ENCODE data around the gene TMPRSS6. TPM values are rescaled to one million over a fixed set of nuclear protein-coding genes. Genes with fewer than 3 reads are reported as not detected.

Gene TMPRSS6
- total and polyA plus RNA-seq, 2 donors: 0.57 to 1.8 TPM

DNA sequence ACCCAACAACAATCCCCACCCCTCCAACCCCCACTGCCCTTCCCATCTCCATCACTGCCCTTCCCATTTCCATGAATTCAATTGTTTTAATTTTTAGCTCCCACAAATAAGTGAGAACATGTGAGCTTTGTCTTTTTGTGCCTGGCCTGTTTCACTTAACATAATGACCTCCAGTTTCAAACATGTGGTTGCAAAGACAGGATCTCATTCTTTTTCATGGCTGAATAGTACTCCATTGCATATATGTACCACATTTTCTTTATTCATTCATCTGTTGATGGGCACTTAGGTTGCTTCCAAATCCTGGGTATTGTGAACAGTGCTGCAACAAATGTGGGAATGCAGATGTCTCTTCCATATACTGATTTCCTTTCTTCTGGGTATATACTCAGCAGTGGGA is 41.2 kb upstream of the TMPRSS6 start:
- no peak for DNase-seq (ENCODE audit: low read depth in 6 of 9, low spot score in 9 of 9)
- Histone ChIP-seq H3K4me3 (ENCODE audit: low read length in 2 of 2) (no peak overlapping the region), H3K36me3 (ENCODE audit: control insufficient read depth in 2 of 2, insufficient read depth in 2 of 2, low read length in 1 of 2) (no peaks in the 10 kb centered on the region), H3K9me3 (ENCODE audit: control insufficient read depth in 2 of 2, insufficient read depth in 1 of 2, low read length in 1 of 2) (peaks cover 0 to 10% of the 10 kb centered on the region in 2 donors), H3K27me3 (ENCODE audit: control insufficient read depth in 2 of 2, insufficient read depth in 1 of 2, low read length in 1 of 2) (no peaks in the 10 kb centered on the region), H3K4me1 (ENCODE audit: control insufficient read depth in 2 of 2, insufficient read depth in 2 of 2, low read length in 2 of 2) (peaks cover 6 to 27% of the 10 kb centered on the region in 2 donors), H3K27ac (ENCODE audit: low read depth in 1 of 2, low read length in 1 of 2) (no peak overlapping the region)

DNA sequence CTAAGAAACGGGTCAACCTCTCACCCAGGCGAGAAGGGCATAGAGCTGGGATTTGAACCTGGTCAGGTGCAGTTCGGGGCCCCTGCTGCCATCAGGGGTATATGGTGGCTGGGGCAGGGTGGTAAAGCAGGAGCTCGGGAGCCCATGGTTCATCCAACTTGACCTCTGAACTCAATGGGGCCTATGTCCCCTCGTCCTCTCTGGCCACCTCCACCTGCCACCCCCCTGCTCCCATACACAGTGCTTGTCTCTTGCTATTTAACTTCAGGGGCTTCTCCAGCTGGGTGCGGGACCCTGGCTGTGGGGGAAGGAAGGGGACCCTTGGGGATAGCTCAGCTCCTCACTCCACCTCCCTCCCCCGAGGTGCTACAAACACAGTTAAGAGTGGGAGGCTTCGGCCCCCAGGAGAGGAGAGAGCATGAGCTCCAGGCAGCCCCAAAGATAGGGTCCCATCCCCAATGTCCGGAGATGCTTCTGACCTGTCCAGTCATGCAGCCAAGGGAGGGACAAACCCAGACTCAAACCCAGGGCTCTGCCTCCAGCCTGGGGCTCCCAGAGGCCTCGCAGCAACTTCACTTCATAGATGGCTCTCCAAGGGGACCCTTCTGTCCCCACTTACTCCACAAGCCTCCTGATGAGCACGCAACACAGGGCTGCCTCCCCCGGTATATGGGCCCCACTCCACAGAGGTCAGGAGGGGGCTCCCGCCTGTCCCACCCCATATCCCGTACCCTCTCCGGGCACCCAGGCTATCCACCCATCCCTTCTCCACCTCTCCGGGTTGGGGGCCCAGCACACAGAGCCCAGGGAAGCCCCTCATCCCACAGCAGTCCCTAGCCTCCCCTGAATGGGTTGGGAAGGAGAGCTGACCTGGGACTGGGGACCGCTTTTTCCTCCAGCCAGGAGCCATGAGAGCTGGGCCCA is 39.5 kb upstream of the TMPRSS6 start:
- peaks cover 6 to 27% of the 10 kb centered on the region in 2 donors for H3K4me1 ChIP-seq (ENCODE audit: control insufficient read depth in 2 of 2, insufficient read depth in 2 of 2, low read length in 2 of 2)
- peaks cover 0 to 3% of the 10 kb centered on the region in 2 donors for H3K9me3 ChIP-seq (ENCODE audit: control insufficient read depth in 2 of 2, insufficient read depth in 1 of 2, low read length in 1 of 2)
- peak overlapping the region; percentile 2 to 74 for H3K27ac ChIP-seq (ENCODE audit: low read depth in 1 of 2, low read length in 1 of 2)
- peak overlapping the region; percentile 43 to 44 for H3K4me3 ChIP-seq (ENCODE audit: low read length in 2 of 2)
- no peaks in the 10 kb centered on the region for H3K36me3 ChIP-seq (ENCODE audit: control insufficient read depth in 2 of 2, insufficient read depth in 2 of 2, low read length in 1 of 2)
- no peak for DNase-seq (ENCODE audit: low read depth in 6 of 9, low spot score in 9 of 9)
- no peaks in the 10 kb centered on the region for H3K27me3 ChIP-seq (ENCODE audit: control insufficient read depth in 2 of 2, insufficient read depth in 1 of 2, low read length in 1 of 2)
- WGBS: 93% methylated on average over 17 of the region's 17 CpGs

DNA sequence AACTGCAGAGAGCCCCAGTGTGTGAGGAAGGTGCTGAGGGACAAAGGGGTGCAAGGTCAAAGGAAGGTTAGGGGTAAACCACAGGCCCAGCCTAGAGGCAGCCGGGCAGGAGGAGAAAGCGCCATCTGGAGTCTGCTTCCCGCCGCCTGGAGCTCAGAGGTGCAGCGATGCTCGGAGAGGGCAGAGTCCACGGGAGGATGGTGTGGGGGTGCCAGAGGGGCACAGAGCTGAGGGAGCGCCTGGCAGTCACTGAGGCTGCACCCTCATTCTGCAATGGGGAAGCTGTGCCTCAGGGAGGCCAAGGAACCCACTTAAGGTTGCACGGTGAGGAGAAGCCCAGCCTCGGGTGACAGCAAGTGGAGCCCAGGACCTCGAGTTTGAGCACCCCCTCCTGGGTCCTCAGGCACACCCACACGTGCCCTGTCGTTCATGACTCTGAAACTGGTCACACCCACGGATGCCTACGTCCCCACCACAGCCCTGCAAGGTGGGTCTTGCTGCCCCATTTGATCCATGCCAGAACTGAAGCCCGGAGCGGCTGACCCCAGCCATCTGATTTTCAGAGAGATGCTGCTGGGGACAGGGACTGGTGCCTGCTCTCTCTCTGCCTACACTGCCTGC is 38.6 kb upstream of the TMPRSS6 start:
- peaks cover 6 to 29% of the 10 kb centered on the region in 2 donors for H3K4me1 ChIP-seq (ENCODE audit: control insufficient read depth in 2 of 2, insufficient read depth in 2 of 2, low read length in 2 of 2)
- peak overlapping the region in 1 of 2 donors; percentile 11 for H3K27ac ChIP-seq (ENCODE audit: low read depth in 1 of 2, low read length in 1 of 2)
- H3K9me3 ChIP-seq (ENCODE audit: control insufficient read depth in 2 of 2, insufficient read depth in 1 of 2, low read length in 1 of 2): peaks cover 0 to 3% of the 10 kb centered on the region in 2 donors
- DNase-seq (ENCODE audit: low read depth in 6 of 9, low spot score in 9 of 9): no peak
- H3K4me3 ChIP-seq (ENCODE audit: low read length in 2 of 2): peak overlapping the region; percentile 1 to 44
- H3K27me3 ChIP-seq (ENCODE audit: control insufficient read depth in 2 of 2, insufficient read depth in 1 of 2, low read length in 1 of 2): no peaks in the 10 kb centered on the region
- 83% methylated on average over 17 of the region's 17 CpGs for WGBS
- peaks cover 0 to 3% of the 10 kb centered on the region in 2 donors for H3K36me3 ChIP-seq (ENCODE audit: control insufficient read depth in 2 of 2, insufficient read depth in 2 of 2, low read length in 1 of 2)

DNA sequence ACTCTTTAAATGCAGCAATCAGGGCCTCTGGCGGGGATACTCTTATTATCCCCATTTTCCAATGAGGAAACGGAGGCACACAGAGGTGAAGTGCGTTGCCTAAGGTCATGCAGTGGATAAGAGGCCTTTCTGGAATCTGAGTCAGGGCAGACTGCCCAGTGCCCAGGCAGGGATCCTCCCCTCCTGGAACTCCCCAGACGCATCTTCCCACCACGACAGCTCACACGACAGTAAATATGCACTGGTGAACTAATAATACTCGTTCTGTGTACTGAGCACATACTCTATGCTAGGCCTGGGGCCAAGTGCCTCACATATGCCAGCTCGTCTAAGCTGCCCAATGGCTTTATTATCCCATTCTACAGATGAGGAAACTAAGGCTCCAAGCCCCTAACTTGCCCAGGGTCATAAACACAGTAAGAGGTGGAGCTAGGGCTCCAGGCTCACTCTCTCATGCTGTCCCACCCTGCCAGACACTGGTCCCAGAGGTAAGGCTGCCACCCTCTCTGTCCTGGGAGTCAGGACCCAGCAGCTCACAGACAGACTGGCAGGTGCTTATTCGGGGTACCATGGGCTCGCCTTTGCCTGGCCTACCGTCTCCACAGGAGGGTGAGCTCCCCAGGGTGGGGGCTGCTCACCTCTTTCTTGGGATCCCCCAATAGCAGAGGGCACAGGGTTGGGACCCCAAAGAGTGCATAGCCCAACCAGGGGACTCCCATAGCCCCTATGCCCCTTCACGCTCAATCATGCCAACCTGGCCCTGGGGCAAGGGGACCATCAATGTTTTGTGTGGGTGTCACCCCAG is 37.9 kb upstream of the TMPRSS6 start:
- 93% methylated on average over 12 of the region's 12 CpGs for WGBS
- Histone ChIP-seq H3K9me3 (ENCODE audit: control insufficient read depth in 2 of 2, insufficient read depth in 1 of 2, low read length in 1 of 2) (peaks cover 0 to 3% of the 10 kb centered on the region in 2 donors), H3K27me3 (ENCODE audit: control insufficient read depth in 2 of 2, insufficient read depth in 1 of 2, low read length in 1 of 2) (no peaks in the 10 kb centered on the region), H3K27ac (ENCODE audit: low read depth in 1 of 2, low read length in 1 of 2) (no peak overlapping the region), H3K36me3 (ENCODE audit: control insufficient read depth in 2 of 2, insufficient read depth in 2 of 2, low read length in 1 of 2) (peaks cover 0 to 8% of the 10 kb centered on the region in 2 donors), H3K4me1 (ENCODE audit: control insufficient read depth in 2 of 2, insufficient read depth in 2 of 2, low read length in 2 of 2) (peaks cover 6 to 29% of the 10 kb centered on the region in 2 donors), H3K4me3 (ENCODE audit: low read length in 2 of 2) (no peak overlapping the region)
- no peak for DNase-seq (ENCODE audit: low read depth in 6 of 9, low spot score in 9 of 9)

DNA sequence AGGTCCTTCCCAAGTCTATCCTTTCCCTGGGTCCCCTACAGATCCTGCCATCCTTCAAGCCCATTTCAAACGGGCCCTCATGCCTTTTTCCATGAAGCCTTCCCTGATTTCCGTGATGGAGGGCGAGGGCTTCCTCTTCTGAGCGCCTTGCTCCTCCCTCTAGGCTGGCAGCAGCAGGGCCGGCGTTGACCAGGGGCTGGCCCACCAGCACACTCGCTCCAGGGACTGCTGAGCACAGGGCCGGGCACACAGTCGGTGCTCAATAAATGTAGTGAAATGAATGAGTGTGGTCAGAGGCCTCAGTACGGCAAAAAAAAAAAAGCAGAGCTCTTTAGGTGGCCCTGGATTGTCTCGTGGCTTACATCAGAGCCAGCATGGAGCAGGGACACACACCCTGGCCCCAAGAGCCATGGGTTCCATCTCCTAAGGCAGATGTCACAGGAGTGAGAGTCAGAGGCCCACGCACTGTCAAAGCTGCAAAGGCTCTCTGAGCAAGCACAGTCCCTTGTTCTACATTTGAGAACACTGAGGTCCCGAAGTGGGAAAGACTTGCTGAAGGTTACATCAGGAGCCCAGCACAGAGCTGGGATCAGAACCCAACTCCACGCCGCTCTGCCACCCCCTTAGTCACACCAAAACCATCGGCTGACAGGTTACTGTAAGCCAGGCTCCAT is 37.1 kb upstream of the TMPRSS6 start:
- DNase-seq (ENCODE audit: low read depth in 6 of 9, low spot score in 9 of 9): no peak
- H3K4me3 ChIP-seq (ENCODE audit: low read length in 2 of 2): no peak overlapping the region
- WGBS: 94% methylated on average over 16 of the region's 16 CpGs
- H3K36me3 ChIP-seq (ENCODE audit: control insufficient read depth in 2 of 2, insufficient read depth in 2 of 2, low read length in 1 of 2): peaks cover 0 to 8% of the 10 kb centered on the region in 2 donors
- H3K27ac ChIP-seq (ENCODE audit: low read depth in 1 of 2, low read length in 1 of 2): no peak overlapping the region
- H3K27me3 ChIP-seq (ENCODE audit: control insufficient read depth in 2 of 2, insufficient read depth in 1 of 2, low read length in 1 of 2): no peaks in the 10 kb centered on the region
- peaks cover 0 to 3% of the 10 kb centered on the region in 2 donors for H3K9me3 ChIP-seq (ENCODE audit: control insufficient read depth in 2 of 2, insufficient read depth in 1 of 2, low read length in 1 of 2)
- H3K4me1 ChIP-seq (ENCODE audit: control insufficient read depth in 2 of 2, insufficient read depth in 2 of 2, low read length in 2 of 2): peaks cover 6 to 29% of the 10 kb centered on the region in 2 donors

DNA sequence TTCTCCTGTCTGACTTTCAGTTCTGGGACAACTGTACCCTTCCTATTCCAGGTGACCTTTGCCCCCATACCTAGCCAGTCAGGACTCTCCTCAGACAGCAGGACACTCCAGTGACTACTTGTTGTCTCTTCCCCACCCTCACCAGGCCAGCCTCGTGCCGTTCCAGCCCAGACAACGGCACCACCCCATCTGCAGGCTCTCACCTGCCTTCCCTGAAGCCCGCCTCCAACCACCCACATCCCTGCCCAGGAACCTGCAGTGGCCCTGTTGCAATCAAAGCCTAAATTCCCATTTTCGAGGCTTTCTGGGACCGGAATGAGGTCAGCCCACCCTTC is 36.5 kb upstream of the TMPRSS6 start:
- Histone ChIP-seq H3K4me3 (ENCODE audit: low read length in 2 of 2) (no peak overlapping the region), H3K27ac (ENCODE audit: low read depth in 1 of 2, low read length in 1 of 2) (no peak overlapping the region), H3K4me1 (ENCODE audit: control insufficient read depth in 2 of 2, insufficient read depth in 2 of 2, low read length in 2 of 2) (peaks cover 6 to 29% of the 10 kb centered on the region in 2 donors), H3K27me3 (ENCODE audit: control insufficient read depth in 2 of 2, insufficient read depth in 1 of 2, low read length in 1 of 2) (no peaks in the 10 kb centered on the region), H3K9me3 (ENCODE audit: control insufficient read depth in 2 of 2, insufficient read depth in 1 of 2, low read length in 1 of 2) (peaks cover 0 to 3% of the 10 kb centered on the region in 2 donors), H3K36me3 (ENCODE audit: control insufficient read depth in 2 of 2, insufficient read depth in 2 of 2, low read length in 1 of 2) (peaks cover 0 to 8% of the 10 kb centered on the region in 2 donors)
- DNase-seq (ENCODE audit: low read depth in 6 of 9, low spot score in 9 of 9): no peak
- WGBS: 80% methylated on average over 6 of the region's 6 CpGs

DNA sequence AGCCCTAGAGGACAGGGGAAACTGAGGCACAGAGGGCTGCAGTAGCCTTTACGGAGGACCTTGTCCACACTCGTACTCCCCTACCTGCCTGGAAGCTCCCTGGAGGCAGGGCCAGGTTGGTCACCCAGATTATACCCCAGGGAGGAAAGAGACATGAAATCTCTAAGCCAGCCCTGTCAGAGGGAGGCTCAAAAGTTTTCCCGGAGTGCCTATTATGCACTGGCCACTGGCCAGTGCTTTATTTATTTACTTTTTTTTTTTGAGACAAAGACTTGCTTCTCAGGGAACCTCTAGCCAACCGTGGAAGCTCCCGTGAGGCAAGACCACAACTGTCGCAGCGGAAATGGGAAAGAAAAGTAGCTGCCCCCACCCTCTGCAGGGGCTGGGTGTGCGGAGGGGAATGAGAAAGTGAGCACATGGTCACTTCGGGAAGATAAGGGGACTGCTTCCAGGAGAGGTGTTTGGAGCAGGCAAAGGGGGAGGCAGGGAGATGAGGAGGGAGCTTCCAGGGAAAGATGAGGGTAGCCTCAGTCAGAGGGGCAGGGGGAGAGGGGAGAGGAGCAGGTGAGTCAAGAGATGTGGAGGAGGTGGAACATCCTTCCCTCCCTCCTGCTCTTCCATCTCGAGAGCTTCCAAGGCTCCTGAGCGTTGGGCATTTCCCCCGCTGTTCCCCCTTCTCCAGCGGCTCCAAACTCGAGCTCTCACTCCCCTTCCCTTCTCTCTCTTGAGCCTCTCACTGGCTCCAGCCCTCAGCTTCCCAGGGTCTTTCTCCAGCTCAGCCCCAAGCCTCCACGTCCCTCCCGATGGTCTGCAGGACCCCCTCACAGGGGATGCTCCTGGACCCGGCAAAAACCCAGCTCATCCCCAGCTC is 35.9 kb upstream of the TMPRSS6 start:
- H3K27me3 ChIP-seq (ENCODE audit: control insufficient read depth in 2 of 2, insufficient read depth in 1 of 2, low read length in 1 of 2): no peaks in the 10 kb centered on the region
- H3K36me3 ChIP-seq (ENCODE audit: control insufficient read depth in 2 of 2, insufficient read depth in 2 of 2, low read length in 1 of 2): peaks cover 4 to 8% of the 10 kb centered on the region in 2 donors
- no peak overlapping the region for H3K4me3 ChIP-seq (ENCODE audit: low read length in 2 of 2)
- H3K27ac ChIP-seq (ENCODE audit: low read depth in 1 of 2, low read length in 1 of 2): no peak overlapping the region
- DNase-seq (ENCODE audit: low read depth in 6 of 9, low spot score in 9 of 9): no peak
- H3K4me1 ChIP-seq (ENCODE audit: control insufficient read depth in 2 of 2, insufficient read depth in 2 of 2, low read length in 2 of 2): peaks cover 6 to 29% of the 10 kb centered on the region in 2 donors
- WGBS: 70% methylated on average over 17 of the region's 17 CpGs
- H3K9me3 ChIP-seq (ENCODE audit: control insufficient read depth in 2 of 2, insufficient read depth in 1 of 2, low read length in 1 of 2): peaks cover 0 to 3% of the 10 kb centered on the region in 2 donors

DNA sequence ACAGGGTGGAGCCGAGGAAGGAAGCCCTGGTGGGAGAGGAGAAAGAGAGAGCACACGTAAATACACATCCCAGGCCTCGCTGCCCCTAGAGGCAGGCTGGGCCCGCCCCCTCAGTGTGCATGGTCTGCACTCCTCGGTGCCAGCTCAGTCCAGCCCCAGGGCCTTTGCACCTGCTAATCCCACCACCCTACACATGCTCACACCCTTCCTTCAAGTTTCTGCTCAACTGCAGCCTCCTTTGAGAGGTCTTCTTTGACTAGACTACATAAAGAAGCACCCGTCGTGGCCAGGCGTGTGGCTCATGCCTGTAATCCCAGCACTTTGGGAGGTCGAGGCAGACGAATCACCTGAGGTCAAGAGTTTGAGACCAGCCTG is 34.7 kb upstream of the TMPRSS6 start:
- Histone ChIP-seq H3K27me3 (ENCODE audit: control insufficient read depth in 2 of 2, insufficient read depth in 1 of 2, low read length in 1 of 2) (no peaks in the 10 kb centered on the region), H3K4me3 (ENCODE audit: low read length in 2 of 2) (no peak overlapping the region), H3K9me3 (ENCODE audit: control insufficient read depth in 2 of 2, insufficient read depth in 1 of 2, low read length in 1 of 2) (no peaks in the 10 kb centered on the region), H3K4me1 (ENCODE audit: control insufficient read depth in 2 of 2, insufficient read depth in 2 of 2, low read length in 2 of 2) (peaks cover under 1 to 17% of the 10 kb centered on the region in 2 donors), H3K36me3 (ENCODE audit: control insufficient read depth in 2 of 2, insufficient read depth in 2 of 2, low read length in 1 of 2) (peaks cover 4 to 8% of the 10 kb centered on the region in 2 donors), H3K27ac (ENCODE audit: low read depth in 1 of 2, low read length in 1 of 2) (no peak overlapping the region)
- 95% methylated on average over 10 of the region's 10 CpGs for WGBS
- DNase-seq (ENCODE audit: low read depth in 6 of 9, low spot score in 9 of 9): no peak
